ENCODE data around the gene RPS6KL1. TPM values are rescaled to one million over a fixed set of nuclear protein-coding genes. Genes with fewer than 3 reads are reported as not detected.

The RPS6KL1 gene
- total RNA-seq, 2 donors from 2014 or later: 4.4 to 10.4 TPM

- H3K4me1 Mint-ChIP-seq: no peaks in the 10 kb centered on the region
- Histone ChIP-seq H3K9ac (ENCODE audit: extremely low read depth, low read length, poor library complexity, severe bottlenecking) (no peak overlapping the region), H3K9me3 (ENCODE audit: control insufficient read depth, low read length) (no peaks in the 10 kb centered on the region), H3K4me1 (ENCODE audit: control insufficient read depth, insufficient read depth, low read length) (no peaks in the 10 kb centered on the region), H3K36me3 (ENCODE audit: control insufficient read depth, insufficient read depth, low read length) (peaks cover 14% of the 10 kb centered on the region), H3K27me3 (ENCODE audit: control insufficient read depth, insufficient read depth, low read length, poor library complexity, severe bottlenecking) (no peaks in the 10 kb centered on the region), H3K4me3 (ENCODE audit: low read length) (no peak overlapping the region), H3K27ac (ENCODE audit: low read depth, low read length) (no peak overlapping the region)
- WGBS, 2 experiments (ENCODE audit: insufficient coverage in 1 of 2, insufficient read length in 1 of 2): 88 to 99% methylated on average over 10 to 14 of the region's 14 CpGs
- H3K36me3 Mint-ChIP-seq (ENCODE audit: low read depth): peaks cover 4% of the 10 kb centered on the region
- DNase-seq: no peak
- no peak overlapping the region for H3K4me3 Mint-ChIP-seq
- no peaks in the 10 kb centered on the region for H3K9me3 Mint-ChIP-seq
- H3K27me3 Mint-ChIP-seq (ENCODE audit: insufficient read depth): no peaks in the 10 kb centered on the region
- no peak for TF ChIP-seq CTCF (conservative IDR thresholded peaks at IDR 0.05)
- no peak overlapping the region for H3K27ac Mint-ChIP-seq
Observed at GRCh38 chr14:74909501-74909900, 13.6 kb downstream of the RPS6KL1 start.

GRCh38 chr14:74908861-74909341, 14.2 kb downstream of the RPS6KL1 start:
- DNase-seq: no peak
- Histone ChIP-seq H3K4me1 (ENCODE audit: control insufficient read depth, insufficient read depth, low read length) (no peaks in the 10 kb centered on the region), H3K27ac (ENCODE audit: low read depth, low read length) (no peak overlapping the region), H3K36me3 (ENCODE audit: control insufficient read depth, insufficient read depth, low read length) (peaks cover 19% of the 10 kb centered on the region), H3K9ac (ENCODE audit: extremely low read depth, low read length, poor library complexity, severe bottlenecking) (no peak overlapping the region), H3K27me3 (ENCODE audit: control insufficient read depth, insufficient read depth, low read length, poor library complexity, severe bottlenecking) (no peaks in the 10 kb centered on the region), H3K4me3 (ENCODE audit: low read length) (no peak overlapping the region), H3K9me3 (ENCODE audit: control insufficient read depth, low read length) (no peaks in the 10 kb centered on the region)
- Mint-ChIP-seq H3K36me3 (ENCODE audit: low read depth) (peaks cover 7% of the 10 kb centered on the region), H3K27ac (peak overlapping the region; percentile 61), H3K4me1 (no peaks in the 10 kb centered on the region), H3K9me3 (no peaks in the 10 kb centered on the region), H3K4me3 (no peak overlapping the region), H3K27me3 (ENCODE audit: insufficient read depth) (no peaks in the 10 kb centered on the region)
- no peak for TF ChIP-seq CTCF (conservative IDR thresholded peaks at IDR 0.05)
- 93 to 96% methylated on average over 3 to 9 of the region's 9 CpGs for WGBS, 2 experiments (ENCODE audit: insufficient coverage in 1 of 2, insufficient read length in 1 of 2)

- Histone ChIP-seq H3K4me3 (ENCODE audit: low read length) (no peak overlapping the region), H3K9me3 (ENCODE audit: control insufficient read depth, low read length) (no peaks in the 10 kb centered on the region), H3K27ac (ENCODE audit: low read depth, low read length) (no peak overlapping the region), H3K4me1 (ENCODE audit: control insufficient read depth, insufficient read depth, low read length) (no peaks in the 10 kb centered on the region), H3K9ac (ENCODE audit: extremely low read depth, low read length, poor library complexity, severe bottlenecking) (no peak overlapping the region), H3K27me3 (ENCODE audit: control insufficient read depth, insufficient read depth, low read length, poor library complexity, severe bottlenecking) (no peaks in the 10 kb centered on the region), H3K36me3 (ENCODE audit: control insufficient read depth, insufficient read depth, low read length) (peaks cover 29% of the 10 kb centered on the region)
- peaks cover 6% of the 10 kb centered on the region for H3K4me1 Mint-ChIP-seq
- DNase-seq: no peak
- WGBS, 2 experiments (ENCODE audit: insufficient coverage in 1 of 2, insufficient read length in 1 of 2): 94 to 100% methylated on average over 2 to 6 of the region's 6 CpGs
- no peaks in the 10 kb centered on the region for H3K9me3 Mint-ChIP-seq
- H3K36me3 Mint-ChIP-seq (ENCODE audit: low read depth): peaks cover 17% of the 10 kb centered on the region
- no peak overlapping the region for H3K4me3 Mint-ChIP-seq
- H3K27ac Mint-ChIP-seq: no peak overlapping the region
- no peak for TF ChIP-seq CTCF (conservative IDR thresholded peaks at IDR 0.05)
- no peaks in the 10 kb centered on the region for H3K27me3 Mint-ChIP-seq (ENCODE audit: insufficient read depth)
Observed at GRCh38 chr14:74907744-74908143, 15.3 kb downstream of the RPS6KL1 start.

Data from endodermal cell (in vitro differentiated cells).